Body of pancreas (tissue), 4 donors: ENCODE measurements around the gene DMD.

Experiments
- CTCF ChIP-seq, 7 experiments: fragments of 450-650 bp in 4 of 7; fragments of 200-600 bp in 3 of 7; sonication (generic) in 3 of 7; IDR thresholded peaks; one replicate each; pipeline ENCODE4 v1.5.1; 2016 to 2019; ENCODE audit warnings: antibody characterized with exemption in 7 of 7
- POLR2A ChIP-seq, 3 donors: fragments of 450-650 bp; IDR thresholded peaks; one replicate each; pipeline ENCODE4 v1.6.1; 2016; ENCODE audit warnings: antibody characterized with exemption in 3 of 3, mild to moderate bottlenecking in 2 of 3

- TF ChIP-seq CTCF (IDR thresholded peaks at IDR 0.05): no peak
- TF ChIP-seq POLR2A (IDR thresholded peaks at IDR 0.05): no peak
Observed at GRCh38 chrX:32985544-32985943, 225.8 kb downstream of the DMD start.
